Esophagus muscularis mucosa (tissue), 4 donors: ENCODE measurements around the gene MMP10. TPM values are rescaled to one million over a fixed set of nuclear protein-coding genes. Genes with fewer than 3 reads are reported as not detected.

Experiments
- DNase-seq: peaks from one replicate; pipeline ENCODE4 v3.0.0-alpha.2; 2017; ENCODE audit errors: extremely low spot score
- H3K27ac ChIP-seq, 4 donors: fragments of 200-600 bp; sonication (generic); replicated peaks in 1 of 4; 1 replicate in 3 of 4; 2 replicates in 1 of 4; pipeline ENCODE4 v1.5.1; 2016 to 2019; ENCODE audit warnings: mild to moderate bottlenecking in 1 of 4
- H3K27me3 ChIP-seq, 4 donors: fragments of 200-600 bp; sonication (generic); one replicate each; pipeline versions ENCODE4 v1.5.1 to v1.6.0; 2016 to 2019
- H3K36me3 ChIP-seq, 4 donors: fragments of 200-600 bp; sonication (generic); one replicate each; pipeline ENCODE4 v1.5.1; 2016 to 2019
- H3K4me1 ChIP-seq, 4 donors: fragments of 200-600 bp; sonication (generic); one replicate each; pipeline ENCODE4 v1.5.1; 2016 to 2019
- H3K4me3 ChIP-seq, 4 donors: fragments of 200-600 bp; sonication (generic); 1 replicate in 2 of 4; 2 replicates in 2 of 4; pipeline ENCODE4 v1.5.1; 2016 to 2019; ENCODE audit warnings: mild to moderate bottlenecking in 4 of 4, moderate library complexity in 1 of 4
- H3K9me3 ChIP-seq, 4 donors: fragments of 200-600 bp; sonication (generic); 1 replicate in 3 of 4; 2 replicates in 1 of 4; pipeline ENCODE4 v1.5.1; 2016 to 2019
- EP300 ChIP-seq: sonication (generic); formaldehyde crosslinking; IDR thresholded peaks from one replicate; pipeline ENCODE4 v1.6.1; 2017; ENCODE audit warnings: antibody characterized with exemption
- POLR2A ChIP-seq: fragments of 450-650 bp; IDR thresholded peaks from one replicate; pipeline ENCODE4 v1.6.1; 2017; ENCODE audit warnings: antibody characterized with exemption, moderate library complexity, mild to moderate bottlenecking, low read depth
- POLR2AphosphoS5 ChIP-seq, 2 donors: sonication (generic); formaldehyde crosslinking; IDR thresholded peaks; one replicate each; pipeline ENCODE4 v1.6.1; 2017; ENCODE audit warnings: antibody characterized with exemption in 2 of 2
- WGBS: methylation state at CpG from one replicate; pipeline ENCODE4 v1.1.5; 2018; 5-methylcytosine and 5-hydroxymethylcytosine counted together
- intact Hi-C: fragments of 100-400 bp; cut with DNase I; formaldehyde crosslinking; loops from one replicate; pipeline ENCODE4 v1.15.1; 2023
- total RNA-seq, 4 donors: library from RNA; depleted of rRNA; stranded (reverse); fragments of >200 nt; gene quantifications; one replicate each; pipeline versions ENCODE4 v1.1.0 to v1.2.1, GENCODE V29; 2016
- TF ChIP-seq, protein P1 (sequence below), 3 experiments: fragments of 200-600 bp in 2 of 3; fragments of 450-650 bp in 1 of 3; sonication (generic) in 2 of 3; IDR thresholded peaks; one replicate each; pipeline ENCODE4 v1.5.1; 2017 to 2019; ENCODE audit warnings: antibody characterized with exemption in 3 of 3, mild to moderate bottlenecking in 2 of 3, moderate library complexity in 1 of 3

Gene MMP10
- not detected for total RNA-seq

DNA sequence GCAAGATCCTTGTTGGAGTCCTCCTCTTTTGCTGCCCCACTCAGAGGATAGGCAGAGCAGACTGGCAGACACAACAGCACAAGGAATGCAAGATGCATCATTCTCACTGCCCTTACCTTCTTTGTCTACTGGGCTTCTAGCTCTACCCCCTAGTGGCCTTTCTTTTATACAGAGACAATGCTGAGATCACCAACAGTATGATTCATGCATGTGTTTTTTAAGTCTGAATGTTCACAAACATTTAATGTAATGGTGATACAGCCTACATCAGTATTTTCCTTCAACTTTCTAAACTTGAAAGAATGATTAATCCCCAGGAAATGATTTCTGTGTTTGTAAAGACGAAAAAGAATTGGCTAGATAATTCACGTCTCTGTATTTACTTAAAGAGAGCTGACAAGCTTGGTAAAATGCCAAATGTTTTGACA lies at the start of gene MMP10:
Gene MMP10, minus strand, starts transcription at position 138 of the 428 bp plus-strand sequence. Its CDS starts 37 bp downstream, at position 101.
- no peaks in the 10 kb centered on the region for H3K4me1 ChIP-seq
- H3K9me3 ChIP-seq: no peaks in the 10 kb centered on the region
- H3K4me3 ChIP-seq: no peak within 1 kb of the TSS
- intact Hi-C loops: no loop called here
- no peak for DNase-seq
- TF ChIP-seq, protein P1, sequence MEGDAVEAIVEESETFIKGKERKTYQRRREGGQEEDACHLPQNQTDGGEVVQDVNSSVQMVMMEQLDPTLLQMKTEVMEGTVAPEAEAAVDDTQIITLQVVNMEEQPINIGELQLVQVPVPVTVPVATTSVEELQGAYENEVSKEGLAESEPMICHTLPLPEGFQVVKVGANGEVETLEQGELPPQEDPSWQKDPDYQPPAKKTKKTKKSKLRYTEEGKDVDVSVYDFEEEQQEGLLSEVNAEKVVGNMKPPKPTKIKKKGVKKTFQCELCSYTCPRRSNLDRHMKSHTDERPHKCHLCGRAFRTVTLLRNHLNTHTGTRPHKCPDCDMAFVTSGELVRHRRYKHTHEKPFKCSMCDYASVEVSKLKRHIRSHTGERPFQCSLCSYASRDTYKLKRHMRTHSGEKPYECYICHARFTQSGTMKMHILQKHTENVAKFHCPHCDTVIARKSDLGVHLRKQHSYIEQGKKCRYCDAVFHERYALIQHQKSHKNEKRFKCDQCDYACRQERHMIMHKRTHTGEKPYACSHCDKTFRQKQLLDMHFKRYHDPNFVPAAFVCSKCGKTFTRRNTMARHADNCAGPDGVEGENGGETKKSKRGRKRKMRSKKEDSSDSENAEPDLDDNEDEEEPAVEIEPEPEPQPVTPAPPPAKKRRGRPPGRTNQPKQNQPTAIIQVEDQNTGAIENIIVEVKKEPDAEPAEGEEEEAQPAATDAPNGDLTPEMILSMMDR (IDR thresholded peaks at IDR 0.05): no peak
- no peak for TF ChIP-seq EP300
- TF ChIP-seq POLR2A: no peak
- TF ChIP-seq POLR2AphosphoS5 (IDR thresholded peaks at IDR 0.05): no peak
- H3K27ac ChIP-seq: no peak within 1 kb of the TSS
- H3K36me3 ChIP-seq: no peaks in the 10 kb centered on the region
- H3K27me3 ChIP-seq: no peaks in the 10 kb centered on the region
- 8% methylated on average over 2 of the region's 2 CpGs for WGBS

DNA sequence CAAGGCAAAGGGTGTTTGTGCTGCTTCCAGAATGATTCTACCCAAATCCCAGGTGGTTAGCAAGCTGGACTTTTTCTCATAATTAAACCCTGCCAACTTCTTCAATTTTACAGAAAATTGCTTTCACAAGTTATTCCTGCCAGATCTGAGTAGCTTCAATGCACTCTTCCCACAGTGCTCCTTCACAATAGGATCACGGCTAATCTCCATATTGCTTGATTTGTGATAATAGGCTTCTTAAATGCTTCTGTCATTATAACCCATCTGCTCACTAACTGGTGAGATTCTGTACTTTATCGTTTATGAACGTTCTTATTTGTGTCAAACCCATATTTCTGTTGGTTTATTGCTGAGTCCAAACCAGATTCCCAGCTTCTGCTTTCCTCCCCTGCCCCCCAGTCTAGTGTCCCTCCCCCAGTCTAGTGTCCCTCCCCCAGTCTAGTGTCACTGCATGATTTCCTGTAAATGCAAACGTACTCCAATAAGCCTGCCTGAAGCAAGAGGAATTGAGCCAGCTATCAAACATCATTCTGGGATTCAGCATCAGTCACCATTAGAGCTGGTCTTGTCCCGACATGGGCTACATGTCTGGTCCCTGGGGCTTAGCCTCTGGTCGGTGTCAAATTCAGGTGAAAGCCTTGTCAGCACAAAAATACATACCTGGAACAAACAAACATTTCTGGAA lies 49.0 kb upstream of the MMP10 start:
- no peaks in the 10 kb centered on the region for H3K36me3 ChIP-seq
- no peaks in the 10 kb centered on the region for H3K9me3 ChIP-seq
- H3K4me3 ChIP-seq: no peak overlapping the region
- no peak overlapping the region for H3K27ac ChIP-seq
- intact Hi-C loops: no loop called here
- no peak for DNase-seq
- H3K4me1 ChIP-seq: no peaks in the 10 kb centered on the region
- TF ChIP-seq POLR2AphosphoS5 (IDR thresholded peaks at IDR 0.05) (no peak), POLR2A (no peak), EP300 (no peak)
- TF ChIP-seq, protein P1 (IDR thresholded peaks at IDR 0.05): no peak
- H3K27me3 ChIP-seq: peaks cover 0 to 25% (median 0%) of the 10 kb centered on the region in 4 donors
- WGBS: 71% methylated on average over 6 of the region's 6 CpGs

DNA sequence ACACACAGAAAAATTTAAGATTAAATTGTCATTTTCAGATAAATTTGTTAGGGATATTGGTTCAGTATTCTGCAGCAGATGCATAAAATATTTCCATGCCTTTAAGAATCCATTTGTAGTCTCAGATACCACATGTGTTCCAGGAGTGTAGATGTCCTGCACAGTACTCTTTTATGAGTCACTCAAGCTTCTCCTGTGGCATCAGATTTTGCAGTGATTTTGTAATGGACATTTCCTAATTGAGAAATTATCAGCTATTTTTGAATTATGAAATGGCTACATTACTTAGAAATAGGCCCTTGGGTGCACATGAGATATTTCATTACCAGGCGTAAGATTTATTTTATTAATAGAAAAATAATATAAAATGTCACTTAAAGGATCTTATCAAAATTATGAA lies 44.1 kb upstream of the MMP10 start:
- Histone ChIP-seq H3K4me3 (no peak overlapping the region), H3K9me3 (no peaks in the 10 kb centered on the region), H3K27me3 (peaks cover 0 to 4% (median 0%) of the 10 kb centered on the region in 4 donors), H3K36me3 (no peaks in the 10 kb centered on the region), H3K4me1 (no peaks in the 10 kb centered on the region), H3K27ac (no peak overlapping the region)
- TF ChIP-seq, protein P1 (IDR thresholded peaks at IDR 0.05): no peak
- TF ChIP-seq POLR2AphosphoS5 (IDR thresholded peaks at IDR 0.05) (no peak), EP300 (no peak), POLR2A (no peak)
- intact Hi-C loops: no loop called here
- no peak for DNase-seq
- WGBS: 97% methylated on average over 1 of the region's 1 CpG

DNA sequence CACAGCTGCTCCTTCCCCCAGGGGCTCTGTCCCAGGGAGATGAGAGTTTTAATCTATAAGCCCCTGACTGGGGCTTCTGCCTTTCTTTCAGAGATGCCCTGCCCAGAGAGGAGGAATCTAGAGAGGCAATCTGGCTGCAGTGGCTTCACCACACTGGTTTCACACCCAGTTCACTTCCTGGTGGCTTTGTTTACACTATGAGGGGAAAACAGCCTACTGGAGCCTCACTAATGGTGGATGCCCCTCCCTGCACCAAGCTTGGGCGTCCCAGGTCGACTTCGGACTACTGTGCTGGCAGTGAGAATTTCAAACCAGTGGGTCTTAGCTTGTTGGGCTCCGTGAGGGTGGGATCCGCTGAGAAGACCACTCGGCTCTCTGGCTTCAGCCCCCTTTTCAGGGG lies 39.1 kb upstream of the MMP10 start:
- TF ChIP-seq POLR2A: no peak
- Histone ChIP-seq H3K36me3 (no peaks in the 10 kb centered on the region), H3K4me1 (no peaks in the 10 kb centered on the region), H3K27me3 (no peaks in the 10 kb centered on the region), H3K27ac (no peak overlapping the region), H3K4me3 (no peak overlapping the region), H3K9me3 (no peaks in the 10 kb centered on the region)
- no peak for DNase-seq
- intact Hi-C loops: no loop called here
- WGBS: 71% methylated on average over 6 of the region's 6 CpGs

DNA sequence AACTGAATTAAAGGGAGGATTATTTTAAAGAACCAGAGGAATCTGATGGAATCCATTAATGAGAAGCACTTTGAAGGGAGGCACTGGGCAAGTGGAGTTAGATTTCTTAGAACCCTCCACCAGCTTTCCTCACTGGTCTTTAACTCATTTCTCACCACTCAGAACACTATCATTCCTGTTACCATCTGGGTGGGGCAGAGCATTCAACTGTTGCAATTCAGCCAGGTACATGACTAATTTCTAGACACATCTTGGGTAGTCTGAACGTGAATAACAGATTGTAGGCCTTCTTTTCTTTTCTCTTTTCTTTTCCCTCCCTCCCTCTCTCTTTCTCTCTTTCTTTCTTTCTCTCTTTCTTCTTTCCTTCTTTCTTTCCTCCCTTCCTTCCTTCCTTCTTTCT lies 33.1 kb upstream of the MMP10 start:
- DNase-seq: no peak
- intact Hi-C loops: no loop called here
- H3K9me3 ChIP-seq: no peaks in the 10 kb centered on the region
- WGBS: 86% methylated on average over 1 of the region's 1 CpG
- no peak overlapping the region for H3K4me3 ChIP-seq
- no peaks in the 10 kb centered on the region for H3K36me3 ChIP-seq
- no peak overlapping the region for H3K27ac ChIP-seq
- H3K4me1 ChIP-seq: no peaks in the 10 kb centered on the region
- H3K27me3 ChIP-seq: no peaks in the 10 kb centered on the region
- TF ChIP-seq, protein P1 (IDR thresholded peaks at IDR 0.05): no peak
- TF ChIP-seq POLR2A (no peak), POLR2AphosphoS5 (IDR thresholded peaks at IDR 0.05) (no peak)
